A673 (cell line): ENCODE measurements around the gene ZNF669.

Source experiments
- EZH2 ChIP-seq: fragments of 200-600 bp; sonication (generic); IDR thresholded peaks from 2 replicates; pipeline ENCODE4 v1.6.1; 2017; ENCODE audit warnings: borderline replicate concordance, low read depth, mild to moderate bottlenecking, mixed read lengths, antibody characterized with exemption, low read length; ENCODE audit not compliant: poor library complexity, severe bottlenecking
- TF ChIP-seq, protein P1 (sequence below): fragments of 300-800, 200-600 bp; sonication (generic); conservative IDR thresholded peaks from 2 replicates; pipeline ENCODE4 v1.5.1; 2017; ENCODE audit warnings: low read depth, mild to moderate bottlenecking, antibody characterized with exemption, low read length, moderate library complexity, mixed read lengths

GRCh38 chr1:247131236-247131635 lies 27.1 kb upstream of the ZNF669 start:
- TF ChIP-seq, protein P1, sequence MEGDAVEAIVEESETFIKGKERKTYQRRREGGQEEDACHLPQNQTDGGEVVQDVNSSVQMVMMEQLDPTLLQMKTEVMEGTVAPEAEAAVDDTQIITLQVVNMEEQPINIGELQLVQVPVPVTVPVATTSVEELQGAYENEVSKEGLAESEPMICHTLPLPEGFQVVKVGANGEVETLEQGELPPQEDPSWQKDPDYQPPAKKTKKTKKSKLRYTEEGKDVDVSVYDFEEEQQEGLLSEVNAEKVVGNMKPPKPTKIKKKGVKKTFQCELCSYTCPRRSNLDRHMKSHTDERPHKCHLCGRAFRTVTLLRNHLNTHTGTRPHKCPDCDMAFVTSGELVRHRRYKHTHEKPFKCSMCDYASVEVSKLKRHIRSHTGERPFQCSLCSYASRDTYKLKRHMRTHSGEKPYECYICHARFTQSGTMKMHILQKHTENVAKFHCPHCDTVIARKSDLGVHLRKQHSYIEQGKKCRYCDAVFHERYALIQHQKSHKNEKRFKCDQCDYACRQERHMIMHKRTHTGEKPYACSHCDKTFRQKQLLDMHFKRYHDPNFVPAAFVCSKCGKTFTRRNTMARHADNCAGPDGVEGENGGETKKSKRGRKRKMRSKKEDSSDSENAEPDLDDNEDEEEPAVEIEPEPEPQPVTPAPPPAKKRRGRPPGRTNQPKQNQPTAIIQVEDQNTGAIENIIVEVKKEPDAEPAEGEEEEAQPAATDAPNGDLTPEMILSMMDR: no peak
- no peak for TF ChIP-seq EZH2
